C4-2B (cell line): ENCODE results near the gene GRM7.

Experiments
- ZFX ChIP-seq: fragments of 450-650 bp; IDR thresholded peaks from 2 replicates; pipeline ENCODE4 v1.6.1; 2017
- TF ChIP-seq, protein P1 (sequence below): fragments of 450-650 bp; conservative IDR thresholded peaks from 2 replicates; pipeline ENCODE4 v1.5.1; 2017; ENCODE audit warnings: mild to moderate bottlenecking

DNA sequence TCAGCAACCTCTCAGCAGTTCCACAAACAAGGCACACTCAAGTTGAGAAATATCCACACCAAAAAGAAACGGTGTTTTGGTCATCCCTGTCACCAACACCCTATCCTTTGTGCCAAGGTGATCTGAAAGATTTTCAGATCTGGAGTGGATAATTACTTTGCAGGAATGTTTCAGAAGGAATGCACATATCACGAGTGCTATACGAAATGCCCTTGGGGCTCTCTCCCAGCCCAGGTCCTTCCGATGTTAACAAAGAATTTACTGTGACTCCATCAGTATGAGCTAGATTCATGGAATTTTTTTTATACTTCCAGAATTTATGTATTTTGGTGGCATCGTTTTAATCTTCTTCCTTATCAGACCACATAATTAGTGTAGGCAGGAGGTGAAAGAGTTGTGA lies 105.0 kb downstream of the GRM7 start:
- TF ChIP-seq, protein P1, sequence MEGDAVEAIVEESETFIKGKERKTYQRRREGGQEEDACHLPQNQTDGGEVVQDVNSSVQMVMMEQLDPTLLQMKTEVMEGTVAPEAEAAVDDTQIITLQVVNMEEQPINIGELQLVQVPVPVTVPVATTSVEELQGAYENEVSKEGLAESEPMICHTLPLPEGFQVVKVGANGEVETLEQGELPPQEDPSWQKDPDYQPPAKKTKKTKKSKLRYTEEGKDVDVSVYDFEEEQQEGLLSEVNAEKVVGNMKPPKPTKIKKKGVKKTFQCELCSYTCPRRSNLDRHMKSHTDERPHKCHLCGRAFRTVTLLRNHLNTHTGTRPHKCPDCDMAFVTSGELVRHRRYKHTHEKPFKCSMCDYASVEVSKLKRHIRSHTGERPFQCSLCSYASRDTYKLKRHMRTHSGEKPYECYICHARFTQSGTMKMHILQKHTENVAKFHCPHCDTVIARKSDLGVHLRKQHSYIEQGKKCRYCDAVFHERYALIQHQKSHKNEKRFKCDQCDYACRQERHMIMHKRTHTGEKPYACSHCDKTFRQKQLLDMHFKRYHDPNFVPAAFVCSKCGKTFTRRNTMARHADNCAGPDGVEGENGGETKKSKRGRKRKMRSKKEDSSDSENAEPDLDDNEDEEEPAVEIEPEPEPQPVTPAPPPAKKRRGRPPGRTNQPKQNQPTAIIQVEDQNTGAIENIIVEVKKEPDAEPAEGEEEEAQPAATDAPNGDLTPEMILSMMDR: no peak
- TF ChIP-seq ZFX: no peak
